K562 (cell line): Measurements from ENCODE around the gene CNPPD1. TPM values are rescaled to one million over a fixed set of nuclear protein-coding genes. Genes with fewer than 3 reads are reported as not detected.

Experiments used
- ATAC-seq: fragments of 200-7000 bp; cut with Tn5 transposase; 3 replicates; pipeline ENCODE4 v1.9.1; 2020; ENCODE audit warnings: moderate library complexity
- BruUV-seq: library from RNA; stranded (reverse); fragments of 400-500 nt; replicated peaks from 2 replicates; lab custom pipeline; 2021; lab: Mats Ljungman, UMichigan
- CTCF ChIA-PET: fragments of 300-600 bp; formaldehyde crosslinking; extraction: SDS; loops from one replicate; lab custom pipeline; 2021; ENCODE audit warnings: low intra/inter-chr PET ratio; lab: Yijun Ruan, JAX
- POLR2A ChIA-PET: fragments of 300-600, 350-650 bp; sonication (Branson Sonifier 250); formaldehyde crosslinking; extraction: SDS; loops from one replicate; lab custom pipeline; 2021; ENCODE audit warnings: antibody characterized with exemption, inconsistent platforms; lab: Yijun Ruan, JAX
- DNase-seq, 4 experiments: peaks; one replicate each; pipeline versions ENCODE4 v3.0.0 to v3.0.0-alpha.2; 2011 to 2018; ENCODE audit warnings: low spot score in 3 of 4, mixed read lengths in 3 of 4; ENCODE audit errors: extremely low read depth in 1 of 4
- FAIRE-seq: peaks from 2 replicates; lab custom pipeline; 2011; peaks lifted over from hg19 to GRCh38; lab: Jason Lieb, UNC
- H2AFZ ChIP-seq: 2 replicates; pipeline ENCODE4 v1.6.0; 2011; ENCODE audit warnings: low read depth, low read length, control low read depth, inconsistent platforms
- H3K27ac ChIP-seq: fragments of 200-600 bp; 3 replicates; pipeline ENCODE4 v1.8.0; 2011; ENCODE audit warnings: low read depth, mild to moderate bottlenecking, control low read depth, inconsistent platforms, low read length, moderate library complexity, mixed read lengths; ENCODE audit errors: extremely low read depth
- H3K27me3 ChIP-seq, 2 experiments: fragments of 300-600 bp in 1 of 2; 2 replicates in 1 of 2; 3 replicates in 1 of 2; pipeline versions ENCODE4 v1.6.0 to v1.8.0; 2011; ENCODE audit warnings: inconsistent platforms in 2 of 2, low read length in 2 of 2, mild to moderate bottlenecking in 1 of 2, mixed read lengths in 1 of 2, moderate library complexity in 1 of 2; ENCODE audit not compliant: control insufficient read depth in 2 of 2, insufficient read depth in 2 of 2
- H3K36me3 ChIP-seq: fragments of 300-600 bp; 3 replicates; pipeline ENCODE4 v1.8.0; 2011; ENCODE audit warnings: mild to moderate bottlenecking, low read length, inconsistent platforms; ENCODE audit not compliant: control insufficient read depth, insufficient read depth
- H3K4me1 ChIP-seq, 2 experiments: fragments of 200-600 bp in 1 of 2; replicated peaks in 1 of 2; 2 replicates in 1 of 2; 3 replicates in 1 of 2; pipeline versions ENCODE4 v1.5.1 to v1.8.0; 2011; ENCODE audit warnings: inconsistent platforms in 2 of 2, low read length in 2 of 2, mild to moderate bottlenecking in 1 of 2, mixed read lengths in 1 of 2, moderate library complexity in 1 of 2; ENCODE audit not compliant: control insufficient read depth in 2 of 2, insufficient read depth in 2 of 2
- H3K4me2 ChIP-seq: 2 replicates; pipeline ENCODE4 v1.6.1; 2011; ENCODE audit warnings: low read length, control low read depth, inconsistent platforms, mixed read lengths; ENCODE audit not compliant: insufficient read depth
- H3K4me3 ChIP-seq: fragments of 200-600 bp; sonication (generic), shearing (Covaris generic); 2 replicates; pipeline ENCODE4 v1.5.1; 2016; ENCODE audit warnings: control low read depth, inconsistent platforms
- H3K79me2 ChIP-seq: fragments of 200-600 bp; 3 replicates; pipeline ENCODE4 v1.8.0; 2011; ENCODE audit warnings: low read length, inconsistent platforms; ENCODE audit not compliant: control insufficient read depth, insufficient read depth
- H3K9ac ChIP-seq, 2 experiments: 2 replicates each; pipeline versions ENCODE4 v1.6.0 to v1.6.1; 2011; ENCODE audit warnings: low read depth in 2 of 2, low read length in 2 of 2, control low read depth in 1 of 2, inconsistent platforms in 1 of 2, mild to moderate bottlenecking in 1 of 2, mixed read lengths in 1 of 2; ENCODE audit not compliant: insufficient read depth in 1 of 2
- H3K9me1 ChIP-seq: one replicate; pipeline ENCODE4 v1.6.0; 2011; ENCODE audit warnings: inconsistent platforms, mild to moderate bottlenecking, low read length, moderate library complexity; ENCODE audit not compliant: control insufficient read depth, insufficient read depth
- H3K9me3 ChIP-seq: replicated peaks from 2 replicates; pipeline ENCODE4 v1.5.1; 2011; ENCODE audit warnings: low read depth, low read length, inconsistent platforms; ENCODE audit not compliant: control insufficient read depth, insufficient read depth
- H4K20me1 ChIP-seq: replicated peaks from 2 replicates; pipeline ENCODE4 v1.6.1; 2011; ENCODE audit warnings: low read length, inconsistent platforms, mixed read lengths; ENCODE audit not compliant: control insufficient read depth, insufficient read depth
- NR2C1 ChIP-seq, 2 experiments: fragments of 450-650 bp; IDR thresholded peaks; 2 replicates each; pipeline ENCODE4 v1.6.1; 2017; ENCODE audit warnings: mild to moderate bottlenecking in 2 of 2, antibody characterized with exemption in 1 of 2, inconsistent platforms in 1 of 2, missing compliant biosample characterization in 1 of 2, missing genetic modification characterization in 1 of 2
- POLR2G ChIP-seq: fragments of 200-400 bp; formaldehyde crosslinking; IDR thresholded peaks from 2 replicates; pipeline ENCODE4 v1.6.1; 2017; ENCODE audit warnings: low read depth, mild to moderate bottlenecking, antibody characterized with exemption, low read length, moderate library complexity
- WGBS: fragments of 100-300 bp; shearing (Covaris generic); methylation state at CpG from one replicate; pipeline ENCODE4 v1.1.6; 2016; ENCODE audit warnings: low coverage, mixed read lengths; ENCODE audit not compliant: insufficient coverage; ENCODE audit errors: missing lambda C conversion rate; 5-methylcytosine and 5-hydroxymethylcytosine counted together
- in situ Hi-C: fragments of 300-500 bp; cut with MboI; formaldehyde crosslinking; loops from 4 replicates; pipeline ENCODE4 v1.15.0; 2018; ENCODE audit warnings: inconsistent platforms, mixed read lengths
- intact Hi-C: fragments of 100-400 bp; cut with micrococcal nuclease; formaldehyde crosslinking; loops from 2 replicates; pipeline ENCODE4 v1.14.2; 2022
- polyA plus RNA-seq, 8 experiments: library from polyadenylated mRNA; depleted of rRNA in 4 of 8; stranded (reverse) in 5 of 8; unstranded in 3 of 8; fragments of >200 nt; fragmentation: Nextera tagmentation in 2 of 8; fragmentation: Illumina TruSeq in 1 of 8; extraction: Ambion mirVana in 2 of 8; extraction: Trizol in 1 of 8; gene quantifications; 2 replicates each; pipeline versions ENCODE4 v1.2.1 to v1.2.3, GENCODE V29; 2011 to 2014; ENCODE audit warnings: inconsistent platforms in 1 of 8, missing spikeins in 1 of 8
- total RNA-seq, 7 experiments: library from RNA; depleted of rRNA in 6 of 7; stranded (reverse); fragments of >200 nt in 6 of 7; fragmentation: Illumina TruSeq in 2 of 7; extraction: Trizol in 2 of 7; gene quantifications; 2 replicates each; pipeline versions ENCODE4 v1.2.1 to v1.2.3, GENCODE V29; 2011 to 2021; ENCODE audit warnings: low replicate concordance in 1 of 7

Gene CNPPD1
- total and polyA plus RNA-seq, 9 of the 15 experiments (the other 6 are each of a cell fraction or from before 2014, with no cell fraction given): 9.9 to 53.5 (median 27.0) TPM

DNA sequence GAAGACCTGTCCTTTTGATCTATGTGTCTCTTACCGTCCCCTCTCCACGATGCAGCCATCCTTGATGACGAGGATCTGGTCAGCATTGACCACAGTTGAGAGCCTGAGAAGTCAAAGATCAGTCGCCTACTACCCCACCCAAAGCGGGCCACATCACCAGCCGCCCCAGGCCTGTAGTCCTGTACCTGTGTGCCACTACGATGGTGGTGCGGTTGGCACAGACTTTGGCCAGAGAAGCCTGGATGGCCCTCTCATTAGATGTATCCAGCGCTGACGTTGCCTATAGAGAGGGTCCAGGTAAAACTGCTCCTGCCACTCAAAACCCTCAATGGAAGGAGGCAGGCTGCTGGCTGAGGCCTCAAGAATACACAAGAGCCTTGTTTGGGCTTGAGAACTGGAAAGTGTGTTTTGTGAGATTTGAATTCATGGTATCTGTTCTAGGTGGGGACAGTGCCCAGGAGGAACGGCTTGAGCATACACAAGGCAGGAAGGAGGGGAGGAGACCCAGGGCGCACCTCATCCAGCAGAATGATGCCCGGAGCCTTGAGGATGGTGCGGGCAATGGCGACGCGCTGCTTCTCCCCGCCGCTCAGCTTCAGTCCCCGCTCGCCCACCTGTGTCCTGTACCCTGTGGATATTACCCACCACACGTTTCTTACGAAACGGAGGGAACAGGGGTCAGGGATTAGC lies 33.6 kb upstream of the CNPPD1 start:
- BruUV-seq: no TSS peak
- POLR2A ChIA-PET: no interaction called here

More for the DNA sequence above, 33.6 kb upstream of the CNPPD1 start:
- Histone ChIP-seq H3K9me3 (no peaks in the 10 kb centered on the region), H3K27ac (no peak overlapping the region), H2AFZ (no peak overlapping the region), H3K4me1 (peaks cover 16 to 17% of the 10 kb centered on the region in 2 experiments; a peak in 4 of 5 replicates), H3K36me3 (peaks cover 74% of the 10 kb centered on the region), H3K9ac (no peak overlapping the region), H3K27me3 (no peaks in the 10 kb centered on the region), H3K79me2 (no peaks in the 10 kb centered on the region; the same call in 1 of the 3 replicates), H4K20me1 (peaks cover 11% of the 10 kb centered on the region; the same call in 1 of the 2 replicates)
- DNase-seq: no peak
- CTCF ChIA-PET: interaction anchor here (0.6 kb wide), 1 partner anchor 150 kb away, joined by 3 read pairs; no protein-coding TSS in a partner anchor
- WGBS: 95% methylated on average over 20 of the region's 24 CpGs
- in situ Hi-C loops: no loop called here
- peak; percentile 22; the same call in 1 of the 2 replicates for TF ChIP-seq POLR2G
- TF ChIP-seq NR2C1 (IDR thresholded peaks at IDR 0.05): no peak
- TF ChIP-seq NR2C1 (tag; IDR thresholded peaks at IDR 0.05): no peak
- TF ChIP-seq, all 486 proteins: peak for 1
- intact Hi-C loops: no loop called here
- no peak for ATAC-seq
- no peak overlapping the region for H3K4me3 ChIP-seq
- no peak overlapping the region for H3K4me2 ChIP-seq
- no peaks in the 10 kb centered on the region for H3K9me1 ChIP-seq
- FAIRE-seq: no peak
